Skeletal muscle satellite cell (primary cell): ENCODE data around the gene ASPG.

Source experiments
- H3K27me3 ChIP-seq: 2 replicates; pipeline ENCODE4 v1.7.0; 2013; ENCODE audit warnings: low read length; ENCODE audit not compliant: control insufficient read depth, insufficient read depth
- H3K36me3 ChIP-seq: 2 replicates; pipeline ENCODE4 v1.7.0; 2013; ENCODE audit warnings: mild to moderate bottlenecking, control low read depth, low read length; ENCODE audit not compliant: insufficient read depth
- H3K4me1 ChIP-seq: 2 replicates; pipeline ENCODE4 v1.7.0; 2013; ENCODE audit warnings: low read length; ENCODE audit not compliant: control insufficient read depth, insufficient read depth
- H3K4me2 ChIP-seq: 2 replicates; pipeline ENCODE4 v1.7.0; 2013; ENCODE audit warnings: mild to moderate bottlenecking, low read length
- H3K4me3 ChIP-seq: 2 replicates; pipeline ENCODE4 v1.7.0; 2013; ENCODE audit warnings: low read length
- H3K9ac ChIP-seq: 2 replicates; pipeline ENCODE4 v1.7.0; 2013; ENCODE audit warnings: mild to moderate bottlenecking, low read depth, low read length, moderate library complexity
- H3K9me3 ChIP-seq: replicated peaks from 2 replicates; pipeline ENCODE4 v1.7.0; 2013; ENCODE audit warnings: mild to moderate bottlenecking, control low read depth, low read length

The ASPG gene

GRCh38 chr14:104129556-104129955 lies 44.1 kb downstream of the ASPG start:
- Histone ChIP-seq H3K4me1 (no peaks in the 10 kb centered on the region), H3K4me2 (no peak overlapping the region), H3K4me3 (no peak overlapping the region), H3K9ac (no peak overlapping the region), H3K27me3 (peaks cover 14% of the 10 kb centered on the region), H3K36me3 (no peaks in the 10 kb centered on the region), H3K9me3 (peaks cover 3% of the 10 kb centered on the region)

- Histone ChIP-seq H3K9ac (no peak overlapping the region), H3K4me3 (no peak overlapping the region), H3K4me2 (no peak overlapping the region), H3K27me3 (peaks cover 29% of the 10 kb centered on the region), H3K36me3 (no peaks in the 10 kb centered on the region), H3K9me3 (peaks cover 3% of the 10 kb centered on the region), H3K4me1 (no peaks in the 10 kb centered on the region)
Observed at GRCh38 chr14:104130974-104131651, 45.6 kb downstream of the ASPG start.

GRCh38 chr14:104131968-104132732 lies 46.6 kb downstream of the ASPG start:
- no peaks in the 10 kb centered on the region for H3K36me3 ChIP-seq
- peaks cover 3% of the 10 kb centered on the region for H3K9me3 ChIP-seq
- no peak overlapping the region for H3K9ac ChIP-seq
- no peak overlapping the region for H3K4me2 ChIP-seq
- H3K4me3 ChIP-seq: no peak overlapping the region
- H3K27me3 ChIP-seq: peaks cover 38% of the 10 kb centered on the region
- no peaks in the 10 kb centered on the region for H3K4me1 ChIP-seq

- no peak overlapping the region for H3K4me2 ChIP-seq
- peaks cover 3% of the 10 kb centered on the region for H3K9me3 ChIP-seq
- no peaks in the 10 kb centered on the region for H3K36me3 ChIP-seq
- no peak overlapping the region for H3K4me3 ChIP-seq
- no peak overlapping the region for H3K9ac ChIP-seq
- H3K4me1 ChIP-seq: peaks cover 5% of the 10 kb centered on the region
- H3K27me3 ChIP-seq: peaks cover 45% of the 10 kb centered on the region
Observed at GRCh38 chr14:104132981-104133380, 47.5 kb downstream of the ASPG start.

GRCh38 chr14:104133496-104133895 lies 48.0 kb downstream of the ASPG start:
- Histone ChIP-seq H3K4me1 (peaks cover 6% of the 10 kb centered on the region), H3K36me3 (no peaks in the 10 kb centered on the region), H3K9ac (no peak overlapping the region), H3K4me2 (no peak overlapping the region), H3K9me3 (peaks cover 3% of the 10 kb centered on the region), H3K4me3 (no peak overlapping the region), H3K27me3 (peaks cover 47% of the 10 kb centered on the region)

GRCh38 chr14:104134061-104134965 lies 48.8 kb downstream of the ASPG start:
- peaks cover 3% of the 10 kb centered on the region for H3K9me3 ChIP-seq
- H3K4me2 ChIP-seq: no peak overlapping the region
- H3K27me3 ChIP-seq: peaks cover 54% of the 10 kb centered on the region
- no peak overlapping the region for H3K9ac ChIP-seq
- H3K36me3 ChIP-seq: no peaks in the 10 kb centered on the region
- peaks cover 6% of the 10 kb centered on the region for H3K4me1 ChIP-seq
- H3K4me3 ChIP-seq: no peak overlapping the region

GRCh38 chr14:104135121-104135903 lies 49.8 kb downstream of the ASPG start:
- H3K9me3 ChIP-seq: no peaks in the 10 kb centered on the region
- H3K4me2 ChIP-seq: no peak overlapping the region
- peaks cover 61% of the 10 kb centered on the region for H3K27me3 ChIP-seq
- no peak overlapping the region for H3K4me3 ChIP-seq
- H3K36me3 ChIP-seq: no peaks in the 10 kb centered on the region
- H3K9ac ChIP-seq: no peak overlapping the region
- H3K4me1 ChIP-seq: peaks cover 6% of the 10 kb centered on the region

GRCh38 chr14:104135904-104136471 lies 50.5 kb downstream of the ASPG start:
- H3K9ac ChIP-seq: no peak overlapping the region
- H3K9me3 ChIP-seq: no peaks in the 10 kb centered on the region
- no peaks in the 10 kb centered on the region for H3K36me3 ChIP-seq
- no peak overlapping the region for H3K4me3 ChIP-seq
- peaks cover 62% of the 10 kb centered on the region for H3K27me3 ChIP-seq
- H3K4me1 ChIP-seq: peaks cover 6% of the 10 kb centered on the region
- H3K4me2 ChIP-seq: no peak overlapping the region

- peaks cover 6% of the 10 kb centered on the region for H3K4me1 ChIP-seq
- H3K9ac ChIP-seq: no peak overlapping the region
- H3K4me2 ChIP-seq: peak overlapping the region; percentile 20
- H3K36me3 ChIP-seq: no peaks in the 10 kb centered on the region
- H3K27me3 ChIP-seq: peaks cover 62% of the 10 kb centered on the region
- no peak overlapping the region for H3K4me3 ChIP-seq
- H3K9me3 ChIP-seq: no peaks in the 10 kb centered on the region
Observed at GRCh38 chr14:104136472-104137296, 51.2 kb downstream of the ASPG start.
